K562 (cell line): ENCODE results near the gene ZKSCAN5. TPM values are rescaled to one million over a fixed set of nuclear protein-coding genes. Genes with fewer than 3 reads are reported as not detected.
A peak's percentile ranks its signal among the peaks of the same experiment; 100 is the strongest.

ENCODE experiments used
- C11orf30 ChIP-seq: fragments of 450-650 bp; IDR thresholded peaks from 2 replicates; pipeline ENCODE4 v1.6.1; 2016; ENCODE audit warnings: low read depth, mild to moderate bottlenecking
- CXXC5 ChIP-seq: fragments of 250-450 bp; sonication (Bioruptor Pico); IDR thresholded peaks from 2 replicates; pipeline ENCODE4 v1.8.0; 2022; ENCODE audit warnings: inconsistent platforms, mild to moderate bottlenecking, moderate library complexity
- FOSL1 ChIP-seq: fragments of 200-800 bp; sonication (Bioruptor generic); conservative IDR thresholded peaks from 2 replicates; pipeline ENCODE4 v1.6.1; 2016; ENCODE audit warnings: missing genetic modification characterization, missing compliant biosample characterization
- HDAC2 ChIP-seq: fragments of 450-650 bp; IDR thresholded peaks from 2 replicates; pipeline ENCODE4 v1.6.1; 2016; ENCODE audit warnings: mild to moderate bottlenecking
- NCOA4 ChIP-seq: fragments of 450-650 bp; IDR thresholded peaks from 2 replicates; pipeline ENCODE4 v1.6.1; 2018; ENCODE audit warnings: mild to moderate bottlenecking; ENCODE audit not compliant: partially characterized antibody
- NFRKB ChIP-seq: fragments of 450-650 bp; IDR thresholded peaks from 2 replicates; pipeline ENCODE4 v1.6.1; 2016; ENCODE audit warnings: low read depth
- PBX2 ChIP-seq, 2 experiments: IDR thresholded peaks in 1 of 2; conservative IDR thresholded peaks in 1 of 2; 2 replicates each; pipeline ENCODE4 v1.6.1; 2016; ENCODE audit warnings: low read depth in 2 of 2, mild to moderate bottlenecking in 1 of 2, missing compliant biosample characterization in 1 of 2, missing genetic modification characterization in 1 of 2, moderate library complexity in 1 of 2
- POLR3A ChIP-seq: IDR thresholded peaks from 2 replicates; pipeline ENCODE4 v1.6.1; 2011; ENCODE audit warnings: borderline replicate concordance, mild to moderate bottlenecking, moderate library complexity; ENCODE audit not compliant: insufficient read length, insufficient read depth; ENCODE audit errors: extremely low read depth
- SAFB ChIP-seq: fragments of 200-400 bp; formaldehyde crosslinking; IDR thresholded peaks from 2 replicates; pipeline ENCODE4 v1.6.1; 2017; ENCODE audit warnings: low read depth, low read length, borderline replicate concordance
- SP1 ChIP-seq: sonication (generic); formaldehyde crosslinking; IDR thresholded peaks from 2 replicates; pipeline ENCODE4 v1.8.1; 2022; ENCODE audit warnings: mild to moderate bottlenecking, missing genetic modification reagents
- TAF9B ChIP-seq: fragments of 450-650 bp; IDR thresholded peaks from 2 replicates; pipeline ENCODE4 v1.6.1; 2018; ENCODE audit warnings: mild to moderate bottlenecking; ENCODE audit not compliant: partially characterized antibody
- THAP7 ChIP-seq: fragments of 250-450 bp; sonication (Bioruptor Pico); IDR thresholded peaks from 2 replicates; pipeline ENCODE4 v1.5.0; 2021
- ZBTB17 ChIP-seq: fragments of 450-650 bp; formaldehyde crosslinking; IDR thresholded peaks from 2 replicates; pipeline ENCODE4 v1.4.0; 2020; ENCODE audit warnings: mild to moderate bottlenecking
- ZNF766 ChIP-seq: fragments of 200-800 bp; sonication (Bioruptor generic); conservative IDR thresholded peaks from 2 replicates; pipeline ENCODE4 v1.6.1; 2016; ENCODE audit warnings: missing genetic modification characterization, missing compliant biosample characterization
- polyA plus RNA-seq, 8 experiments: library from polyadenylated mRNA; depleted of rRNA in 4 of 8; stranded (reverse) in 5 of 8; unstranded in 3 of 8; fragments of >200 nt; fragmentation: Nextera tagmentation in 2 of 8; fragmentation: Illumina TruSeq in 1 of 8; extraction: Ambion mirVana in 2 of 8; extraction: Trizol in 1 of 8; gene quantifications; 2 replicates each; pipeline versions ENCODE4 v1.2.1 to v1.2.3, GENCODE V29; 2011 to 2014; ENCODE audit warnings: inconsistent platforms in 1 of 8, missing spikeins in 1 of 8
- total RNA-seq, 7 experiments: library from RNA; depleted of rRNA in 6 of 7; stranded (reverse); fragments of >200 nt in 6 of 7; fragmentation: Illumina TruSeq in 2 of 7; extraction: Trizol in 2 of 7; gene quantifications; 2 replicates each; pipeline versions ENCODE4 v1.2.1 to v1.2.3, GENCODE V29; 2011 to 2021; ENCODE audit warnings: low replicate concordance in 1 of 7

ZKSCAN5 gene
- total and polyA plus RNA-seq, 9 of the 15 experiments (the other 6 are each of a cell fraction or from before 2014, with no cell fraction given), result 4.2 to 19.0 (median 15.0) TPM

- TF ChIP-seq PBX2 (CRISPR knock-in tag; IDR thresholded peaks at IDR 0.05; ENCODE audit: low read depth) (peak; percentile 66), PBX2 (tag; conservative IDR thresholded peaks at IDR 0.05; ENCODE audit: low read depth) (no peak; the same call in 1 of the 2 replicates), HDAC2 (peak; percentile 94), CXXC5 (CRISPR knock-in tag) (peak; percentile 62), FOSL1 (tag) (peak; percentile 1; the same call in 1 of the 2 replicates), NFRKB (peak; percentile 98), THAP7 (0 out of 2 replicates have a peak, but pooled peaks have one; percentile 57), C11orf30 (peak; percentile 68), POLR3A (peak; percentile 45), SAFB (peak; percentile 37; the same call in 1 of the 2 replicates), ZNF766 (0 out of 2 replicates have a peak, but pooled peaks have one; percentile 79), NCOA4 (no peak), SP1 (CRISPR knock-in tag) (0 out of 2 replicates have a peak, but pooled peaks have one; percentile 30), TAF9B (peak; percentile 83), ZBTB17 (CRISPR knock-in tag) (peak; percentile 55; the same call in 1 of the 2 replicates)
These were observed 54.1 kb downstream of the ZKSCAN5 start, which contains the start of gene ZNF655 (continued) for GRCh38 chr7:99558306-99559174.
